Bronchial epithelial cell (primary cell): ENCODE measurements around the gene CYB561D2. TPM values are rescaled to one million over a fixed set of nuclear protein-coding genes. Genes with fewer than 3 reads are reported as not detected.
A peak's percentile ranks its signal among the peaks of the same experiment; 100 is the strongest.

ENCODE experiments used
- DNase-seq: peaks from one replicate; pipeline ENCODE4 v3.0.0-alpha.2; 2010; ENCODE audit warnings: low read depth
- FAIRE-seq: peaks from 2 replicates; lab custom pipeline; 2011; peaks lifted over from hg19 to GRCh38; lab: Jason Lieb, UNC
- H3K27me3 ChIP-seq: 2 replicates; pipeline ENCODE4 v1.5.1; 2011; ENCODE audit warnings: low read length; ENCODE audit not compliant: control insufficient read depth, insufficient read depth
- H3K36me3 ChIP-seq: 2 replicates; pipeline ENCODE4 v1.5.1; 2011; ENCODE audit warnings: low read length; ENCODE audit not compliant: control insufficient read depth, insufficient read depth
- H3K4me3 ChIP-seq: 2 replicates; pipeline ENCODE4 v1.5.1; 2011; ENCODE audit warnings: mild to moderate bottlenecking, low read depth, low read length, control low read depth
- total RNA-seq: library from RNA; depleted of rRNA; stranded (reverse); fragments of >200 nt; gene quantifications from 2 replicates; pipeline ENCODE4 v1.2.1, GENCODE V29; 2014
- TF ChIP-seq, protein P1 (sequence below): IDR thresholded peaks from 2 replicates; pipeline ENCODE4 v1.5.1; 2011; ENCODE audit warnings: mild to moderate bottlenecking, moderate library complexity, low read length, control low read depth, inconsistent platforms; ENCODE audit not compliant: insufficient read depth, severe bottlenecking

The CYB561D2 gene
- total RNA-seq, 1 donor from 2014 or later = 22.1 TPM

- Histone ChIP-seq H3K36me3 (no peaks in the 10 kb centered on the region), H3K4me3 (no peak overlapping the region), H3K27me3 (peaks cover 4% of the 10 kb centered on the region)
- TF ChIP-seq, protein P1, sequence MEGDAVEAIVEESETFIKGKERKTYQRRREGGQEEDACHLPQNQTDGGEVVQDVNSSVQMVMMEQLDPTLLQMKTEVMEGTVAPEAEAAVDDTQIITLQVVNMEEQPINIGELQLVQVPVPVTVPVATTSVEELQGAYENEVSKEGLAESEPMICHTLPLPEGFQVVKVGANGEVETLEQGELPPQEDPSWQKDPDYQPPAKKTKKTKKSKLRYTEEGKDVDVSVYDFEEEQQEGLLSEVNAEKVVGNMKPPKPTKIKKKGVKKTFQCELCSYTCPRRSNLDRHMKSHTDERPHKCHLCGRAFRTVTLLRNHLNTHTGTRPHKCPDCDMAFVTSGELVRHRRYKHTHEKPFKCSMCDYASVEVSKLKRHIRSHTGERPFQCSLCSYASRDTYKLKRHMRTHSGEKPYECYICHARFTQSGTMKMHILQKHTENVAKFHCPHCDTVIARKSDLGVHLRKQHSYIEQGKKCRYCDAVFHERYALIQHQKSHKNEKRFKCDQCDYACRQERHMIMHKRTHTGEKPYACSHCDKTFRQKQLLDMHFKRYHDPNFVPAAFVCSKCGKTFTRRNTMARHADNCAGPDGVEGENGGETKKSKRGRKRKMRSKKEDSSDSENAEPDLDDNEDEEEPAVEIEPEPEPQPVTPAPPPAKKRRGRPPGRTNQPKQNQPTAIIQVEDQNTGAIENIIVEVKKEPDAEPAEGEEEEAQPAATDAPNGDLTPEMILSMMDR = no peak
- FAIRE-seq (no peak), DNase-seq (peak; percentile 52)
Measured at GRCh38 chr3:50381383-50381782, 30.7 kb downstream of the CYB561D2 start.

GRCh38 chr3:50382722-50383121, 32.1 kb downstream of the CYB561D2 start:
- TF ChIP-seq, protein P1 = no peak
- DNase-seq (no peak), FAIRE-seq (no peak)
- Histone ChIP-seq H3K4me3 (no peak overlapping the region), H3K27me3 (peaks cover 5% of the 10 kb centered on the region), H3K36me3 (no peaks in the 10 kb centered on the region)

- Histone ChIP-seq H3K27me3 (peaks cover 5% of the 10 kb centered on the region), H3K4me3 (no peak overlapping the region), H3K36me3 (no peaks in the 10 kb centered on the region)
- TF ChIP-seq, protein P1 = no peak
- FAIRE-seq = no peak
- DNase-seq = peak; percentile 70
Measured at GRCh38 chr3:50383750-50384149, 33.1 kb downstream of the CYB561D2 start.

GRCh38 chr3:50385754-50386153, 35.1 kb downstream of the CYB561D2 start:
- TF ChIP-seq, protein P1 = no peak
- H3K36me3 ChIP-seq = no peaks in the 10 kb centered on the region
- DNase-seq (no peak), FAIRE-seq (no peak)
- peaks cover 5% of the 10 kb centered on the region for H3K27me3 ChIP-seq
- no peak overlapping the region for H3K4me3 ChIP-seq

DNA sequence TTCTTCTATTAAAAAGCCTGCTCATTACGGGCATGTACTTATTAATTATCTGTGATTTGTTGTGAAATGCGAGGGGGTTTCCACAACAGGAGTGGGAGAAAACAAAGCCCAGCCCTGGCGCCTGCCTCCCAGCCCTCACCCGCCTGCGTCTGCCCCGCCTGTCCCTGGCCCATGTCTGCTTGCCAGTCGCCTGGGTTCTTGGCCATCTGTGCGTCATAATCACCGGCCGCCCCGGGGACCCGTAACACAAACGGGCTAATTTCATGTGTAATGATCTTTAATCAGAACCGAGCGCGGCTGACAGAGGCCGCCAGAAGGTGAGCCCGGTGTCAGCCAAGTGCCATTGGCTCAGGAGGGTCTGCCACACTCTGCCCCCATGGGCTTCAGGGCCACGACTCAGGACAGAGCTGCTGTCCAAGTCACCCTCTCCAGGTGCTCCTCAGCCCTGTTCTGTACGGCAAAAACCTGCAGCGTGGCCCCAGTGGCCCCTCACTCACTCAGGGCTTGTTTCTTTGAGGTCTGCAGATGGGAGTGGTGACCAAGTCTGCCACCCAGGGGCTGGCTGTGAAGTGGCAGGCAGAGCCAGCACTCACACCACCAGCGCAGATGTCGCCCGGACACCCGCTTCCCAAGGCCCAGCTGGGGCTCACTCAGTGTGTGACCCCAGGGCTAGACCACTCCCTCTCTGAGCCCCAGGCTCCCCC, 37.5 kb downstream of the CYB561D2 start:
- H3K36me3 ChIP-seq = no peaks in the 10 kb centered on the region
- H3K4me3 ChIP-seq = no peak overlapping the region
- no peak for FAIRE-seq
- H3K27me3 ChIP-seq = peaks cover 7% of the 10 kb centered on the region
- no peak for DNase-seq
- TF ChIP-seq, protein P1 = peak; percentile 54

GRCh38 chr3:50388720-50389413, 38.2 kb downstream of the CYB561D2 start:
- DNase-seq = no peak
- peaks cover 13% of the 10 kb centered on the region for H3K27me3 ChIP-seq
- H3K36me3 ChIP-seq = no peaks in the 10 kb centered on the region
- TF ChIP-seq, protein P1 = no peak
- FAIRE-seq = no peak
- H3K4me3 ChIP-seq = no peak overlapping the region
